PC-3 (cell line): ENCODE results near the gene PDSS2.

Experiments
- EZH2phosphoT487 ChIP-seq: fragments of 300-600 bp; sonication (generic); IDR thresholded peaks from 2 replicates; pipeline ENCODE4 v1.6.1; 2018; ENCODE audit warnings: mild to moderate bottlenecking, antibody characterized with exemption, low read length, borderline replicate concordance
- TF ChIP-seq, protein P1 (sequence below): fragments of 300-600 bp; sonication (generic); conservative IDR thresholded peaks from 2 replicates; pipeline ENCODE4 v1.5.1; 2017; ENCODE audit warnings: antibody characterized with exemption, low read depth, mild to moderate bottlenecking, low read length

DNA sequence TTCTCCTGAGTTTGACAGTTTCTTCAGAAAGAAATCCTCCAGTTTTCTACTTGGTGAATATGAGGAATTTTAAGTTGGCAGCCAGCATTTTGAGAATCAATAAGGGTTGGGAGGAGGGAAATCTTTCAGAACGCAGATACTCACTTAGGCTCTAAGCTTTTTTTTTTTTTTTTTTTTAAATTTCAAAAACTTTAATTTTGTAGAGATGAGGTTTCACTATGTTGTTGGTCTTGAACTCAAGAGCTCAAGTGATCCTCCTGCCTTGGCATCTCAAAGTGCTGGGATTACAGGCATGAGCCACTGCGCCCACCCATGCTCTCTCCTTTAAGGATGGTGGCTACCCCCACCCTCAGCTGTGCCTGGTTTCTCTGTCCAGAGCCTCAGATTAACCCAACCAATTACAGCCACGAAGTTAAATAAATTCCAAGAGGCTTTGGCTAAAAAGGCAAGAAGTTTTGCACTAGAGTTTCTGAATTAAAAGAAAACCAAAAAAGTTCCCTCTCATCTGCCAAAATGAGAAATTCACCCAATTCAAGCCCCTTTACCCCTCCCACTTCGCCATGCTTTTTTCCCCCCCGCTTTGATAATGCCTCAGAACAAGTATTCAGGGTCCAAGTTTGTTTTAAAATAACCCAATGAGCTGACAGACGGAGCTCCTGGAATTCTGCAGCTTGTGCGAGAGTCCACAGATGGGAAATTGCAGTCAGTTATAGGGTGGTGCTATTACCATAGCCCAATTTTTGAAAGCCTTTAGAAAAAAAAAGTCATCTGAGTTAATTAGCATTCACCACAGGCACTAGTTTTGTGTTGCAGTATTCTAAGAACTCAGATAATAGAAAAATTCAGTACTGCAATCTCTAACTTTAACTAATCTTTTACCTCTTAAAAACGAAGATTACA is 249.7 kb downstream of the PDSS2 start:
- TF ChIP-seq, protein P1, sequence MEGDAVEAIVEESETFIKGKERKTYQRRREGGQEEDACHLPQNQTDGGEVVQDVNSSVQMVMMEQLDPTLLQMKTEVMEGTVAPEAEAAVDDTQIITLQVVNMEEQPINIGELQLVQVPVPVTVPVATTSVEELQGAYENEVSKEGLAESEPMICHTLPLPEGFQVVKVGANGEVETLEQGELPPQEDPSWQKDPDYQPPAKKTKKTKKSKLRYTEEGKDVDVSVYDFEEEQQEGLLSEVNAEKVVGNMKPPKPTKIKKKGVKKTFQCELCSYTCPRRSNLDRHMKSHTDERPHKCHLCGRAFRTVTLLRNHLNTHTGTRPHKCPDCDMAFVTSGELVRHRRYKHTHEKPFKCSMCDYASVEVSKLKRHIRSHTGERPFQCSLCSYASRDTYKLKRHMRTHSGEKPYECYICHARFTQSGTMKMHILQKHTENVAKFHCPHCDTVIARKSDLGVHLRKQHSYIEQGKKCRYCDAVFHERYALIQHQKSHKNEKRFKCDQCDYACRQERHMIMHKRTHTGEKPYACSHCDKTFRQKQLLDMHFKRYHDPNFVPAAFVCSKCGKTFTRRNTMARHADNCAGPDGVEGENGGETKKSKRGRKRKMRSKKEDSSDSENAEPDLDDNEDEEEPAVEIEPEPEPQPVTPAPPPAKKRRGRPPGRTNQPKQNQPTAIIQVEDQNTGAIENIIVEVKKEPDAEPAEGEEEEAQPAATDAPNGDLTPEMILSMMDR = no peak
- no peak for TF ChIP-seq EZH2phosphoT487
